Endometrium (tissue), 2 donors: ENCODE results near the gene TRIM9.
A peak's percentile ranks its signal among the peaks of the same experiment; 100 is the strongest.

ENCODE experiments used
- FAIRE-seq: peaks from 2 replicates; lab custom pipeline; 2012; peaks lifted over from hg19 to GRCh38; lab: Jason Lieb, UNC
- donor health status: control.
- donor health status: control.

Gene TRIM9

GRCh38 chr14:51094901-51095853 lies at the start of gene TRIM9:
Gene TRIM9, minus strand, starts transcription at chr14:51095105. Its CDS starts 166 bp downstream, at chr14:51094939.
- FAIRE-seq, result peak; percentile 72

GRCh38 chr14:51140856-51141255 lies 46.0 kb upstream of the TRIM9 start:
- no peak for FAIRE-seq

- no peak for FAIRE-seq
Observed at GRCh38 chr14:51140338-51140737, 45.4 kb upstream of the TRIM9 start.

GRCh38 chr14:51139121-51139681 lies 44.3 kb upstream of the TRIM9 start:
- FAIRE-seq, result no peak

GRCh38 chr14:51138404-51139103 lies 43.6 kb upstream of the TRIM9 start:
- FAIRE-seq, result no peak

DNA sequence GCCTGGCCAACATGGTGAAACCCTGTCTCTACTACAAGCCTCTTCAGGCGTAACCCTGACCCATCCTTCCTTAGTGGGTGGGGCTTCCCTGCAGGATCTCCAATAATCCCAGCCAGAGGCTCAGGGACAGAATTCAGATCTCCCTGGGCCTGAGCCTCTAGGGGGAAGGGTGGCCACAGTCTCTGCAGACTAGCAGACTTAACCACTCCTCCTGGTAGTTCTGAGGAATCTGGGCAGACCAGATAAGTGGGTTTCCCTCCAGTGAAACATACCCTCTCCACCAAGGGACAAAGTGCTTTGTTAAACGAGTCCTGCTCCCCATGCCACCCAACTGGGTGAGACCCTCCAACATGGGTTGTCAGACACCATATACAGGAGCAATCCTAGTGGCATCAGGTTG lies 36.6 kb upstream of the TRIM9 start:
- FAIRE-seq, result no peak

DNA sequence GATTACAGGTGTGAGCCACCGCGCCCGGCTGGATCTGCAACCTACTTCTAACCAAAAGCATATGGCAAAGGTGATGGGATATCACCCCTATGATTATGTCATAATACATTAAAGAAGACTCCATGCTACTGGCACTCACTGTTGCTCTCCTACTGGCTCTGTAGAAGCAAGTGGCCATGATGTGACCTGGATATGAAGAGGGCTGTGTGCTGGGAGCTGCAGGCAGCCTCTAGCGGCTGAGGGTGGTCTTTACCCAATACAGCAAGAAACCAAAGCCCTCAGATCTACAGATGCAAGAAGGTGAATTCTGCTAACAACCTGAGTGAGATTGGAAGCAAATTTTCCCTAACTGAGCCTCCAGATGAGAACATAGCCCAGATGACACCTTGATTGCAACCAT lies 34.2 kb upstream of the TRIM9 start:
- FAIRE-seq, result no peak

DNA sequence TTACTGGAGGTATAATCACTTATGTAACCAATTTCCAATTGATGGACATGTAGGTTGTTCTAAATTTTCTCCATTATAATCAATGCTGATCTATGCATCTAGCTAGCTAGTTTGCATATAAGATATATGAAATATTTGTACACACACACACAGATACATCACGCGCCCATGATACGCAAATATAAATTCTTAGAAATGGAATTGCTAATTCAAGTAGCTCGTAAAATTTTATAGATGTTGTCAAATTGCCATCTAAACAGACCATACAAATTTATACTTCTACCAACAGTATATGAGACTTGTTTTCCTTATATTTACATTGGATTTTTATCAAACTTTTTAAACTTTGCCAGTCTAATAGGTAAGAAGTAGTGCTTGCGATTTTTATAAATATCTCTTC lies 29.1 kb upstream of the TRIM9 start:
- no peak for FAIRE-seq

DNA sequence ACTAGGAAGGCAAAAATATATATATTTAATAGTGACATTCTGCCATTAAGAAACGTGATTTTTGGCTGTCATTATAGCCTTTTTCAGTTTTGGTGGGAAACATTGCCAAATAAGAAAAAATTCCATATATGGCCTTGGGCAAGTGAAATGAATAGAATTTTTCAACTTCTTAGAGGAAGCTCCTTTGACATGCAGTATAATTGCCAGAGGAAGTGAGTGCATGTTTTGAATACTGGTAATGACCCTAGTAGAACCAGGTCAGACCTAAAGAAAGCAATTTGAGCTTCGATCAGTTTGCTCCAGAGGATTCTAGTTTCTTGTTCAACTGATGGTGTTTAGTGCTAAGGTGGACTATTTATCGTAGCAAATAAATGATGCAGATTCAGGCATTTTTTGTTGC lies 26.2 kb upstream of the TRIM9 start:
- no peak for FAIRE-seq

DNA sequence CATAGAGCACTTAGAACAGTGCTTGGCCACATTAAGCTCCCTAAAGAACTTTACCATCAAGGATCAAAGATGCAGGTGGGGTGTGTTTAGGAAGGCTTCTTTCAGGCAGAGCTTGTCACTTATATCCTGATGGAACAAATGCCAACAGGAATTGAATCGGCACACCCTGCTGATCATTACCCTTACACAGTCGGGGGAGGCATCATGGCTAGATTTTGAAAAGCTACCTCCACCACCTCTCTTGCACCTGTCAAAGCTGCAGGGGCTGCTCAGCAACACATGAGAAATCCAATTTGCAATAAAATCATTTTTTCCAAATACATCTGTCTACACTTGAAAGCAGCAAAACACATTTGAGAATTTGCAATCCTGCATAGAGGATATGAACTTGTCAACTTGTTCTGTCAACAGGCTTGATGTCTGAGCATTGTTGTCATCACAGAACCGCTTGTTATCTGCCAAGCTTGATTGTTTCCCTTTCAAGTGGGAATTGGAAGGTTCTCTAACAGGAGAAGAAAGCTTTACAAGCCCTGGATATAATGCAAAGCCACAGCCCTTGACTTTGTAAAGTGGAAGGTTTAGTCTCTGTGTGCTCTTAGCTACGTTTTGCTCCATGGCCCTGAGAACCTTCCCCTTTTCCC lies 24.6 kb upstream of the TRIM9 start:
- FAIRE-seq, result no peak

- FAIRE-seq, result no peak
Observed at GRCh38 chr14:51118993-51119392, 24.1 kb upstream of the TRIM9 start.

DNA sequence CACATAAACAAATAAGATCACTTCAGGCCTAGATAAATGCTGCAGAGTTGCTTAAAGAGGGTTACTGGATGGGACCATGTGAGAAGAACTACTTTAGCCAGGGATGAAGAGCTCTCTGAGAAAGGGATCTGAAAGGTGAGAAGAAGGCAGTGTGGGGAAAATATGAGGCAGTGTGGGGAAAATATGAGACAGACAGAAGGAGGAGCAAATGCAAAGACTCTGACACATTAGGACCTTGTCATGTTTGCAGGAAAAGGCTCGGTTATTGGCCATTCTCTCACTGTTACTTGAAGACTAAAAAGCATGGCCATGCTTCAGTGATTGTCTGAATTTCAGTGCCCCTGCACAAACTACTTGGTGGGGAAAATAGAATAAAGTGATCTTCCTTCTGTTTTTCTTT lies 22.7 kb upstream of the TRIM9 start:
- no peak for FAIRE-seq

DNA sequence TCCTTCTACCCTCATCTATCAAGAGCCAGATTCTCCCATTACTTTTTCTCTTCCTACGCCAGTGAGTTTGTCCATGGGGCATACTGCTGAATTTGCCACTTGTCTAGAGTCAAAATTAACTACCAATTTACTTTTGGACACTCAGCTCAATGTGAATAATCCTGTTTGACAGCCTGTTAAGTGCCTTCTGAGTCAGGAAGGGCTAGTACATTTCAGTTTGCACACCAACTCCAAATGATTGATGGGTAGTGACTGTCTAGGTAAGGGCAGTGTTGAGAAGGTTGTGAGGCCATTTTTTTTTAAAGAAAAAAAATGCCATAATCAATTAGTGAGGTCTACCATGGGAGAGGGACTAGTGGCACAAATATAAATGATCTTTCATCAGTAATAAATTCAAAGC lies 21.8 kb upstream of the TRIM9 start:
- no peak for FAIRE-seq

GRCh38 chr14:51109651-51110050 lies 14.7 kb upstream of the TRIM9 start:
- no peak for FAIRE-seq

DNA sequence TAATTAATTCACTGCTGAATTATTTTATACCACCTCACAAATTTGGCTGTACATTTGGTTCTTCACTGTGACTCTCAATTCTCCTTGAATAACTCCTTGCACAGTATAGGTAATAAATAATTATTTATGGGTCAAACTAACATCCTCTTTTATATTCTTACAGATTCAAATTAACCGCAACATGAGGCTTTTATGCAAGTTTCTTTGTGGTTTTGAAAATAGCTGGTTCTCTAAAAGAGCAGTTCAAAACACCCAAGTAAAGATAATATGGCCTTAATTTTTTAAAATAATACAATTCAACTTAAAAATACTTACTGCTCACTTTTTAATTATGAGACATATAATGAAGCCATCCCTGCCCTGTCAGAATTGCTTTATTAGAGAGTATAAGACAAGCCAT lies 12.9 kb upstream of the TRIM9 start:
- no peak for FAIRE-seq

GRCh38 chr14:51104467-51104866 lies 9.6 kb upstream of the TRIM9 start:
- FAIRE-seq, result no peak

- no peak for FAIRE-seq
Observed at GRCh38 chr14:51097287-51097686, 2.4 kb upstream of the TRIM9 start.

DNA sequence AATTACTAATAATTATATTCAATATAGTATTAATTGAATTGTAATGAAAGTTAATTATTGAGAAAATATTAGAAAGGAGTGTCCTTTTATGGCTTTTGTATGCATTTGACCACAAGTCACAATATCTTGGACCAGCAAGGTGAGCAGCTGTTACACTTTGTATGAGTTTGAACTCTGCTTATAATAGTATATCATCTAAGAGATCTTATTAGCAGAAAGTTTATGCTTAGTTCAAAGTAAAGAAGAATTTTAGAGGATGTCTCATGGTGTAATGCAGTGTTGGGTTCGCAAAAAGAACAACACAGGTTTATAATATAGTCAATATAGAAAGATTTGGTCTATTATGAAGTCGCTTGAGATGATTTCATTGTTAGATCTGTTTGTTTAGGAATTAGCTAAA lies 2.0 kb upstream of the TRIM9 start:
- no peak for FAIRE-seq

- FAIRE-seq, result no peak
Observed at GRCh38 chr14:51095854-51096823, 1.2 kb upstream of the TRIM9 start.

DNA sequence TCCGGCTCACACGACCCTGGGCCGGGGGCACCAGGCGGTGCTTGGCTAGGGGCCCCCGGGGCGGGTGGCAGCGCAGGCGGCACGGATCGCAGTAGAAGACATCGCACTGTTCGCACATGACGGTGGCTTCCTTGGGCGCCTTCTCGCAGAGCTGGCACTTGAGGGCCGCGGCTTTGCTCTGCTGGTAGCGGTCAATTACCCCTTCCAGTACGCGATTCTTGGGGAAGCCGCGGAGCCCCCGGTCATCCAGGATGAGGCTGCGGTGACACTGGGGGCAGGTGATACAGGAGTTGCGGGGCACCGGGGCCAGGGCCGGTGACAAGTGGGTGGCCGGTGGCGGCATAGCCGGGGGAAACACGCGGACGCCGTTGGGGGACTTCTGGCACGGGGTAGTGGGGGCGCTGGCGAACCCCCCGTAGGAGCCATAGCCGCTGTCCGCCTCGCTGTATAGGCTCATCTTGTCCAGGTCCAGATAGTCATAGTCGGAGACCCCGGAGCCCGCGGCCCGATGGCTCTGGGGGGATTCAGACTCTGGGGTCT lies 553 bp downstream of the TRIM9 start:
- FAIRE-seq, result no peak
